Thyroid gland (tissue), 4 donors: ENCODE data around the gene CD80.

Experiments used
- CTCF ChIP-seq, 6 experiments: fragments of 200-600 bp in 3 of 6; fragments of 450-650 bp in 3 of 6; sonication (generic) in 3 of 6; IDR thresholded peaks; one replicate each; pipeline ENCODE4 v1.5.1; 2016 to 2019; ENCODE audit warnings: antibody characterized with exemption in 6 of 6, mild to moderate bottlenecking in 2 of 6, inconsistent platforms in 1 of 6, moderate library complexity in 1 of 6
- POLR2A ChIP-seq, 2 donors: fragments of 450-650 bp; IDR thresholded peaks; one replicate each; pipeline ENCODE4 v1.6.1; 2017; ENCODE audit warnings: antibody characterized with exemption in 2 of 2, mild to moderate bottlenecking in 2 of 2, moderate library complexity in 1 of 2

DNA sequence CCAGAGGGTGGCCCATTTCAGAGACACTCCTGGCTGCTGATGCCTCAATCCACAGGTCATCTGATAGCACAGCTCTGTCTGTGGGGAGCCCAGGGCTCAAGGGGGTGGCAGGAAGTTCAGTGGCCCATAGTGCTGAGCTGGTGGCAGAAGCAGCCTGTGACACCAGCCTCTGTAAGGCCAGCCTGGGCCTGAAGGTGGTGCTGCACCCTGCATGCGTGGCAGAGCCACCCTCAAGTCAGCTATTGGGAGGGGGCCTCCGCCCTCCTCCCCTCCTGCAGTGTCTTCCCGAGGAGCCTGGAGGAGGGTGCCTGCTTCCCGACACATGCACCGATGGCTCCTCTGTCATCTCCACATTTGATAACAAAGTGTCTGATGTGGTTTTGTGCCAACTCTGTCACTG, 41.3 kb upstream of the CD80 start:
- TF ChIP-seq POLR2A (IDR thresholded peaks at IDR 0.05) (no peak), CTCF (IDR thresholded peaks at IDR 0.05) (peak in 4 of 6 experiments; percentile 26 to 68 (median 56))
